Stimulated activated CD8-positive, alpha-beta memory T cell treated with anti-CD3 and anti-CD28 coated beads, Interleukin-7, amount 100 ng/mL, for 48 hours (primary cell): Measurements from ENCODE around the gene CHD2.
A peak's percentile ranks its signal among the peaks of the same experiment; 100 is the strongest.
"Not testable (repeated sequence)": the region's sequence is repeated elsewhere in the genome, so short reads cannot be mapped to it uniquely, and the experiment has no call there.

Source experiments
- DNase-seq, 2 donors: peaks; one replicate each; pipeline ENCODE4 v3.0.0-alpha.2; 2020; ENCODE audit warnings: low read depth in 1 of 2; ENCODE audit errors: extremely low read depth in 1 of 2

The CHD2 gene

GRCh38 chr15:92899948-92900730 is at the start of gene CHD2:
TSS of gene CHD2 (plus strand) at chr15:92900324. CDS start at chr15:92901238, 914 bp downstream.
- peak; percentile 30 to 52 for DNase-seq

DNA sequence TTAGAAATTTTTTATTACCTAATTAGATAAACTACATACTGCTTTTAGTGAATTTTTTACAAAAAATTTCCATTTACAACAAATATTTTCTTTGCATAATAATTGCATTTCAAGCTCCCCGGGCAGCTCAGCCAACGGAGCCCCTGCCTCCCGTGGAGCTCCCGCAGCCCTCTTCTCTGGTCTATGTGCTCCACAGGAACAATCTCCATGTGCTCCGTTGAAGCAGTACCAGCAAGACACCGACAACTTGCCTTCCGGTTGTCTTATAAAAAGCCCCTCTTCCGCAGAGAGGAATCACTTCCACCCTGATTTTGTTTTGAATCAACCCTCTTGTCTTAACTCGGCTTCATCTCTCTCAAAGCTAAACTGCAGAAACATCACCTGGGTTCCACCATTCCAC is 46.9 kb upstream of the CHD2 start:
- DNase-seq, result no peak

GRCh38 chr15:92861742-92862141 is 38.4 kb upstream of the CHD2 start:
- DNase-seq, result no peak

- DNase-seq, result no peak
Observed at GRCh38 chr15:92864127-92864814, 35.9 kb upstream of the CHD2 start.

DNA sequence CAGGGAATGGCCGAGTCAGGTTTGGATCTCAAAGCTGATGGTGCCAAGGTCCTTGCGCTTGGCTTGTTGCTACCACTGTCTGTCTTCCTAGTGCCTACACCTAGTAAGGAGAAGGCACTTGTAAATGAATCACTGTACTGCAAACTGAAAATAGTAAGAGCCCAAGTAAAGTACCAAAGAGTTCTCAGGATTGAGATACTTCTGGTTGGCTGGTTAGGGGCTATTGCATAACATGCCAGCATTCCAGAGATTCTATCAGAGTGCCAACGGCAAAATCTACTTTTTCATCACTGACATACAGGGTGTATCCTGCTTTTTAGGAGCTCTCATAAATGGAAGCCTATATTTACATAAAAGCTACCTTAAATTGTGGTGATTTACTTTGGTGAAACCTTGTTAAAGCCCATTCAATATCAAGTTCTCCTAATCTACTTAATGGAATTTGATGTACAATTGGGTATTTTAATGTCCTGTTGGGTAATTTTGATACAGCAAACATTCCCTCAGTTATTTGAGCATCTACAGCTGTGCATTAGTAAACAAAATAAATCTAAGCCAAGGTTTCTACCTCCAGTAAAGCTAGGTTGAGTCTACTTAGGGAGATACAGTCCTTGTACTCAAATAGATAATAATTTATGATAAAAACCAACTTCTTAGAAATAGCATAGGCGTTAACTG is 30.7 kb upstream of the CHD2 start:
- no peak for DNase-seq

DNA sequence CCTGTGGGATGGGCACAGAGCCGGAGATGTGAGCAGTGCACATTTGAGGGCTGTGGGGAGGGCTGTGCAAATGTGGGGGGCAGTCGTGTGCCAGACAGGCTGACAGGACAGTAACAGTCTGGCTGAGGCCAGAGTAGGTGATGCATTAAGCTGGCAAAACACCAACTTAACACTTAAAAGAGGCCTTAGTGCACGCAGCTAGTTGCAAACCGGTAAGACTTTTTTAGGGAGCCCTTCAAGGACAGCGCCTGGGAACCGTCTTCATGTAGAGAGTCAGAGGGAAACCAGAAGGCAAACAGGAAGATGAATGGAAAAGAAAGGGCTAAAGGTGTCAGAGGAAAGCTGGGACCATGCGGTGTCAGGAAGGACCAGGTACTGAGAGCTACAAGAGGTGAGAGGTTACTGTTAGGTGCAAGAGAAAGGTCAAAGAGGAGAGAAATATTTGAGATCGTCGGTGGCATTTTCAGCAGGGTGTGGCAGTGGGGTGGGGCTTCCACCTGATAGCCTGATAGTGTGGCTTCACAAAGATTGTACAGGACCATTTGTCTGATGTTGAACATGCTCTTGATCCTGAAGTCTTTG is 30.0 kb upstream of the CHD2 start:
- no peak for DNase-seq

DNA sequence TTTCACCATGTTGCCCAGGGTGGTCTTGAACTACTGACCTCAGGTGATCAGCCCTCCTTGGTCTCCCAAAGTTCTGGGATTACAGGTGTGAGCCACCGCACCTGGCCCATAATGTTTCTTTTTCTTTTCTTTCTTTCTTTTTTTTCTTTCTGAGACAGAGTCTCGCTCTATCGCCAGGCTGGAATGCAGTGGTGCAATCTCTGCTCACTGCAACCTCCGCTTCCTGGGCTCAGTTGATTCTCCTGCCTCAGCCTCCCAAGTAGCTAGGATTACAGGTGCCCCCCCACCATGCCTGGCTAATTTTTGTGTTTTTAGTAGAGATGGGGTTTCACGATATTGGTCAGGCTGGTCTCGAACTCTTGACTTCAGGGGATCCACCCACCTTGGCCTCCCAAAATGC is 27.2 kb upstream of the CHD2 start:
- not testable (repeated sequence) for DNase-seq

DNA sequence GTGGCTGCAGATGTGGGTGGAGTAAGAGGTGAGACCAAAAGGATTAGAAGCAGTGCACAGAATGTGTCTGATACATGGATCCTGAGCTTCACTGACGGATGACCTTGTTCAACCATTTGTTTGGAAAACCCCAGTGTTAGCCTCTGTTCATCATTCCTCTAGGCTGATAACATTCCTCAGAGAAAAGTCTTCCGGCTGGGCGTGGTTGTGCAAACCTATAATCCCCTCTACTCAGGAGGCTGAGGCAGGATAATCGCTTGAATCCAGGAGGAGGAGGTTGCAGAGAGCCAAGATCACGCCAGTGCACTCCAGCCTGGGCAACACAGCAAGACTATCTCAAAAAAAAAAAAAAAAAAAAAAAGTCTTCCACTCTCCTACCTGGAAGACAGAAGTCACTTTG is 23.1 kb upstream of the CHD2 start:
- no peak for DNase-seq

DNA sequence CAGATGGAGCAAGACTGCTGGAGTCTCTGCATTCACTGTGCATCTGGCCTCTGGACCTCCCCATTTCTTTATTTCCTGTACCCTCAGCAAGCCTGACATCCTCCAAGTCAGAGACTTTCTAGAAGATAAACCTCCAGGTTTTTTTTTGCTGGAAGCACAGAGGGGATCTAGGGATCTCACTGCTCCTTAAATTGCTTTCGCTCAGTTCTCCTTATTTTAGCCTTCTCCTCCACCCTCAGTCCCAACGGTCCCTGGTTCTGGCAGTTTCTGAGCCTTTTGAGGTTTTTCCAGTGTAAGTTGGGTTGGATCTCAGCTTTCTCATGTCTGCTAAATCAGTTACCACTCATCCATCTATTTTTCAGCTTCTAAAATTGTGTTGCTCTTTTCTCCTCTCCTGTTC is 22.7 kb upstream of the CHD2 start:
- DNase-seq, result no peak

DNA sequence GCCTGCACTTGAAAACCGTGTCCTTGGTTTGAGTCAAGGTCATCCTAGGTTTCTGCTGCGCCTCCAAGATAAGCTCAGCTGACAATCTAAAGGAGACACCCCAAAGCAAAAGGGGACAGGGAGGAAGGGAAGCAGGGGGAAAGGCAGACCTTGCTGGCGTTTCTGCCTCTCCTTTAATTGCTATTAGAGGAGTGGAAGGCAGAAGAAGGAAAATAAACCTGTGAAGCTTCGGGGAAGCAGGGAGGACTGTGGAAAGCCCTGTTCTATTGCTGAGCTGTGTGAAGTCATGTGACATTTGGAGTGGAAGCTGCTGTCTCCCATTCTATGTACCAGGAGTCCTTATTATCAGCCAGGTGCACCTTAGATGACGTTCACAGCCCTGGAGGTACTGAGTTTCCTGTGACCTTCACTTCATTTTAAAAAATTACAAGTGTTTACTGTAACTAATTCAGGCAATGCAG is 21.5 kb upstream of the CHD2 start:
- DNase-seq, result no peak

- no peak for DNase-seq
Observed at GRCh38 chr15:92879949-92880725, 20.0 kb upstream of the CHD2 start.

DNA sequence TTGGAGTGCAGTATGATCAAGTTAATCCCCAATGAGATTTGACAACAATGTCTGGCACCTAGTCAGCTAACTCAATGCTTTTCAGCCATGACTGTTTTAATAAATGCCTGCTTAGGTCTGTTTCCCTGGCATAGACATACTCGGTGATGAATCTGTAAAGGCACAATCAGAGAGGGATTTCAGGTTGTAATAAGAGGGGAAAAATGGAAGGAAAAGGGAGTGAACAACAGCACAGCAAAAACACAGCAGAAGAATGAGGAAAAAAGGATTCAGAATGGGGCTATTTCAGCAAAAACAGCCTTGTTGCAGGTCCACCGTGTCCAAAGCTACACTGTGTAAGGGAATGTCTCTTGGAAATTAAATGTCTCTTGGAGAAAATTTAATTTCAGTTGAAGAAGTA is 19.3 kb upstream of the CHD2 start:
- no peak for DNase-seq

DNA sequence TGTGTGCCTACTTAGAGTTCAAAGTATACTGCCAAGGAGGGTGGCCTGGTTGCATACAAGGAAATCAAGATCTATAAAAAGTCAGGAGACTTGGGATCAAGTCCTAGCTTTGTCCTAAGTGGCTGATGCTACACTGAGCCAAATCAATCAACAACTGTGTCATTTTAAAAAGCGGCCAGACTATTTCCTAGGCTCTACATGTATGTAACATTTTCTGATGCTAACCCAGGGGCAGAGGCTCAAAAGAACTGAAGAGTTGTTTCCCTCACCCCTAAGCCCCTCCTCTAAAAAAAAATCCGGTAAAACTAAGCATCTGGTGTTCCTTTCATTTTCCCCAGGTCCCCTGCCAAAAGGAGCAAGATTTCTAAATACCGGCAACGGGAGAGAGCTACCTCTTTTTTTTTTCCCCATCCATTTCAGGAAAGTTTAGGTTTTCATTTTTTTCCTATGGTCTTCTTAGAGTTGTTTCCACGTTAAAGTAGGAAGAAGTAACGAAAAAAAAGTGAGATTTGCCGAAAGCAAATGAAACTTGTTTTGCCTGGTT is 18.8 kb upstream of the CHD2 start:
- no peak for DNase-seq

DNA sequence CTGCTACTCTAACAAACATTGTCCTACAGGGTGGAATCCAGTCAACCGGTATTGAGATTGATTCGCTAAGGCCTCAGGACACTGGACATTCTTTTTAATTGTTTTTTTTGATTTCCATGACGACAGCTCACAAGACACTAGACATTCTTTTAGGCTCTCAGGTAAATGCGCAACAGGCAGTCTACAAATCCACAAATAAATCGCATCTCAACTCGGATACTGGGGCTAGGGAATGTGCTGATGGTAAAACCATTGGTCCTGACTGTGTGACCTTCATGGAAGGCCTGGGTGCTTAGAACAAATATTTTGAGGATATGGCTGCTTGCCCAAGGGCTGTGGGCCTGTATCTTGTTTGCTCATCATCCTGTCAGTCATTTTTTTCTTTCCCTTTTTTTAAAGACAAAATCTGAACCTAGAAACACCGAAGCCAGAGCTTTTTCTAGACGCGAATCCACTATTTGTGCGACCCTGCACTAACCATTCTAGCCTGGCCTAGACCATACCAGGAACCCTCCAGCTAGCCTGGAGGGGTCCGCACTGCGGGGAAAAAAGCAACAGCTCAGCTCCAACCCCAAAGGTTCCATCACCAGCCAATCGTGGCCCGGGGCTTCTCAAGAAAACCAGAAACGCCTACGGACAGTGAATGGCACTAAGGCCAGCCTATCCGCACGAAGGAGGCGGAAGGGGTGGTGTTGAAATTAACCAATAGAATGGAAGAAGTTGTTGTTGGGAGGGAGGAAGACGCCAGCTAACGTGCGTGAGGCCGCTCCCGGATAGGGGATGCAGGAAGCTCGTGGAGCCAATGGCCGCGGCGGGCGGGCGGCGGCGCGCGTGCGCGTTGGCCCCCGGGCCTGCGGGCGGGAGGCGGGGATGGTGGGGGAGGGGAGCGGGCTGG is 18.1 kb upstream of the CHD2 start:
- DNase-seq, result peak; percentile 95 to 97

GRCh38 chr15:92882697-92883162 is 17.4 kb upstream of the CHD2 start:
- no peak for DNase-seq

DNA sequence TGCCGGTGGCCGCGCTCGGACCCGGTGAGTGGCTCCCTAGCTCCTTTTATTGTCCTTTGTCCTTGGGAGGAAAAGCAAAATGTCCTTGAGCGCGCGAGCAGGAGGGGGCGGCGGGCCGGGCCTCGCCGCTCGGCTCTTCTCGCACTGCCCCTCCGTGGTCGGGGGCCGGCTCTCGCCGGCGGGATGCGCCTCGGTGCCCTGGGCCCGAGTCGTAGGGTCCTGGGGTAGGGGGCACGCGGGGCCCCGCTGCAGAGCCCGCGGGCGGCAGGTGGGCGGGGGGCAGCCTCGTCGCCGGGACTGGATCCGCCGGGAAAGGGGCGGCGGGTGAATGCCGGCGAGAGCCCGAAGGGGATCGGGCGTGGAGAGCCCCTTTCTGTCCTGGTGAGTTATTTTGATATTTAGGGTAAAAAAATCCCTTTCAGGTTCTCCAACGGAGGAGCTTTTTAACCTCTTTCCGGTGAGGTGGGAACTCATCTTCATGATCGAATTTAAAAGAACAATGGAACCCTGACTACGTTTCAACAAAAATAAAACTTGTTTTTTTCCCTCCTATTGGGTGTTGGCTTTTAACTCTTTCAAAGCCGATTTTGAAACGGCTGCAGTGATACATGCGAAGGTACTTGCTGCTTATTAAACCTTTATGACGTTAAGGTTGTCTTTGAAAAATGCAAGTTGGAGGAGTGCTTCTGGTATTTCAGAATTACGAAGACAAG is 16.8 kb upstream of the CHD2 start:
- DNase-seq, result no peak

- DNase-seq, result no peak
Observed at GRCh38 chr15:92883876-92884435, 16.2 kb upstream of the CHD2 start.
